Measurements from ENCODE around the gene SIRT3.

The SIRT3 gene

DNA sequence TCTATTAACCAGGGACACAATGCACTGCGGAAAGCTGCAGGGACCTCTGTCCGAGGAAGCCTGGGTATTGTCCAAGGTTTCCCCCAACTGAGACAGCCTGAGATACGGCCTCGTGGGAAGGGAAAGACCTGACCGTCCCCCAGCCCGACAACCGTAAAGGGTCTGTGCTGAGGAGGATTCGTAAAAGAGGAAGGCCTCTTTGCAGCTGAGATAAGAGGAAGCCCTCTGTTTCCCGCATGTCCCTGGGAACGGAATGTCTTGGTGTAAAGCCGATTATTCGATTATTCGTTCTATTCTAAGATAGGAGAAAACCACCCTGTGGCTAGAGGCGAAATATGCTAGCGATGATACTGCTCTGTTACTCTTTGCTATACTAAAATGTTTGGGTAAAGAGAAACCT lies 34.2 kb downstream of the SIRT3 start:
- TF ChIP-seq, protein P1, sequence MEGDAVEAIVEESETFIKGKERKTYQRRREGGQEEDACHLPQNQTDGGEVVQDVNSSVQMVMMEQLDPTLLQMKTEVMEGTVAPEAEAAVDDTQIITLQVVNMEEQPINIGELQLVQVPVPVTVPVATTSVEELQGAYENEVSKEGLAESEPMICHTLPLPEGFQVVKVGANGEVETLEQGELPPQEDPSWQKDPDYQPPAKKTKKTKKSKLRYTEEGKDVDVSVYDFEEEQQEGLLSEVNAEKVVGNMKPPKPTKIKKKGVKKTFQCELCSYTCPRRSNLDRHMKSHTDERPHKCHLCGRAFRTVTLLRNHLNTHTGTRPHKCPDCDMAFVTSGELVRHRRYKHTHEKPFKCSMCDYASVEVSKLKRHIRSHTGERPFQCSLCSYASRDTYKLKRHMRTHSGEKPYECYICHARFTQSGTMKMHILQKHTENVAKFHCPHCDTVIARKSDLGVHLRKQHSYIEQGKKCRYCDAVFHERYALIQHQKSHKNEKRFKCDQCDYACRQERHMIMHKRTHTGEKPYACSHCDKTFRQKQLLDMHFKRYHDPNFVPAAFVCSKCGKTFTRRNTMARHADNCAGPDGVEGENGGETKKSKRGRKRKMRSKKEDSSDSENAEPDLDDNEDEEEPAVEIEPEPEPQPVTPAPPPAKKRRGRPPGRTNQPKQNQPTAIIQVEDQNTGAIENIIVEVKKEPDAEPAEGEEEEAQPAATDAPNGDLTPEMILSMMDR (IDR thresholded peaks at IDR 0.05) = no peak
- Histone ChIP-seq H3K27ac (no peak overlapping the region), H3K4me3 (no peak overlapping the region)
- DNase-seq (ENCODE audit: low spot score) = peak; percentile 45

DNA sequence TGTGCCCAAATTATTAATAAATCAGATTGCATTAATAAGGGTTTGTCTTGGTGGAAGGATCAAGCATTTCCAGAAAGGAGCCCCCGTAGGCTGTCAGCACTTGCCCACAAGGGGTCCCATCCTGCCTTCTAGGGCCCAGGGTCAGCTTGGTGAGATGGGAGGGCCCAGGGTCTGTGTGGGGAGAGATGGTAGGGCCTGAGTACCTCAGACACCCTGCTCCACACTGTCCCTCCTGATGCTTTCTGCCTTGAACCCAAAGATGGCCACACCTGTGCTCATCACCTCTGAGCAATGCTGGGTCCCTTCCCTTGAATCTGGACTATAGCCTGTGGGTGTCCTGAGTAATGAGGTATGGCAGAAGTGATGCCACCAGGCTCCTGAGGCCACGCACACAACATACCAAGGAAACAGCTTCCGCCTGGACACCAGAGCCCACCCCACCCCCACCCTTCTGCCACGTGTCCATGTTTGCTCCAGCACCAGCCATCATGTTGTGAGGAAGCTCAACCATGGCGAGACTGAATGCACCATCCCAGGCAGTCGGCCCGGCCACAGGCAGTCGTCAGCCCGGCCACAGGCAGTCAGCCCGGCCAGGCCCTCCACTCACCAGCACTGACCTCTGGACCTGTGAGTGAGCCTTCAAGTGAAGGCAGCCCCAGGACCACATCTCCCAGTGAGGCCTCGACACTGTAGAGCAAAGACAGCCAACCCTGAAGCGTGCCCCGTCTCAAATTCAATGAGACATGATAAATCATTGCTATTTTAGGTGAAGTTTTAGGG lies 35.7 kb downstream of the SIRT3 start:
- no peak overlapping the region for H3K27ac ChIP-seq

DNA sequence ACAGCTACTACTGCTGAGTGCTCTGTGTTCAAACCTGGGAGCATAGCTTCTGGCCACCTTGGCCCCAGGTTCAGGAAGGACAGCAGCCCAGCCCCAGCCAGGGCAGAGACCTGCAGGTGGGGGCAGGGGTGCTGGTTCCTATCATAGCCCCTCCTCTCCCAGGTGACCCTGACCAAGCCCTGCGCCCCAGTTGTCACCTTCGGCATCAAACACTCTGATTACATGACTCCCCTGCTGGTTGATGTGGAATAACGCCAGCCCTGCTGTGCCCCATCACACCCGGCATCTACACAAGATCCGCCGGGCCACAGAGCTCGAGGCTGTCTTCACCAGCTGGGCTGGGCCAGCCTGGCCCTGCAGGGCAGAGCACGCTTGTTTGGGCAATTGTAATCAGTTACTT lies 36.4 kb downstream of the SIRT3 start:
- Histone ChIP-seq H3K4me3 (no peak overlapping the region), H3K27ac (no peak overlapping the region)
- DNase-seq (ENCODE audit: low spot score) = peak; percentile 65
- TF ChIP-seq, protein P1 (IDR thresholded peaks at IDR 0.05) = no peak

More for the DNA sequence above, 35.7 kb downstream of the SIRT3 start:
- no peak overlapping the region for H3K4me3 ChIP-seq
- peak; percentile 69 for DNase-seq (ENCODE audit: low spot score)
- TF ChIP-seq, protein P1 (IDR thresholded peaks at IDR 0.05) = no peak

DNA sequence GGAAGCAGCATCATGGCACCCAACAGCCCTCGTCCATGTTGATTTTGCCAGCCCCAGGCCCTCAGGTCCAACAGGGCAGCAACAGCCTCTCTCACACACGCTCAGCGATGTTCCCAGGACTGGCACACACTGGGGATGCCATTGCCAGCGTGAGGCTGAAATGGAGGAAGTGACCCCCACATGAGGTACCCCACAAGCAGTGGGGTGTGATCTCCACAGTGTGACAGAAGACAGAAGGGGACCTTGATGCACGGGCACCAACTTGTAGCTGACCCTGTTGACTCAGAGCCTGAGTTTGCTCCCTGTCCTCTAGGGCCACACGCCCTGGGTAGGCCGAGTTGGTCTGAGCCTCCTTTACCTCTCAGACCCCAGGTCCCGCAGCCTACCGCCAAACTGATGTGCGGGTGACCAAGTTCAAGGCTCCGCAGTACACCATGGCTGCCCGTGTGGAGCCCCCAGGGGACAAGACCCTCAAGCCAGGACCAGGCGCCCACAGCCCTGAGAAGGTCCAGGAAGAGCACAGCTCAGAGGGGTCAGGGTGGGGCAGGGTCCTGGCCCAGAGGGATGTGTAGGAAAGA lies 37.0 kb downstream of the SIRT3 start:
- TF ChIP-seq, protein P1 (IDR thresholded peaks at IDR 0.05) = no peak
- DNase-seq (ENCODE audit: low spot score) = peak; percentile 55
- no peak overlapping the region for H3K4me3 ChIP-seq
- H3K27ac ChIP-seq = no peak overlapping the region

DNA sequence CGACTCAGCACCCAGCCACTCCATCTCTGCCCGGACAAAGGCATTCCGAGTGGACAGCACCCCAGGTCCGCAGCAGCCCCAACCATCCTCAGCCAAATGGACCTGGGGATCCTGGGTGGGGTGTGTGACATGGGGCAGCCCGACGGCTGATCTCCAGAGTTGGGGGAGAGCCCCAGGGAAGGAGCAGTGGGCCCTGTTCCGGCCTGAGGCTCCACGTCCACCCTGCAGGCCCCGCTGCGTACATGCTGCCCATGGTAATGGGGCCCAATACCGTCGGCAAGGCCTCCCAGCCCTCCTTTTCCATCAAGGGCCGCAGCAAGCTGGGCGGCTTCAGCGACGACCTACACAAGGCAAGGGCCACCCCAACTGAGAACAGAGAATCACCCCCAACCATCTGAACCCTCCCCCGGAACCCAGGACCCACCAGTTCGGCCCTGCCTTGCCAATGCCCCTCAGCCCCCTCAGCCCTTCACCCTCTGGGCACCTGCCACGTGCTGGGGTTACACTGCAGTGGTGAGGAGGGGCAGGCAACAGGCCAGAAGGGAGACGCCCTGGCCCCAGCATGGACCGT lies 37.8 kb downstream of the SIRT3 start:
- Histone ChIP-seq H3K27ac (no peak overlapping the region), H3K4me3 (no peak overlapping the region)
- peak; percentile 67 for DNase-seq (ENCODE audit: low spot score)
- TF ChIP-seq, protein P1 (IDR thresholded peaks at IDR 0.05) = no peak

DNA sequence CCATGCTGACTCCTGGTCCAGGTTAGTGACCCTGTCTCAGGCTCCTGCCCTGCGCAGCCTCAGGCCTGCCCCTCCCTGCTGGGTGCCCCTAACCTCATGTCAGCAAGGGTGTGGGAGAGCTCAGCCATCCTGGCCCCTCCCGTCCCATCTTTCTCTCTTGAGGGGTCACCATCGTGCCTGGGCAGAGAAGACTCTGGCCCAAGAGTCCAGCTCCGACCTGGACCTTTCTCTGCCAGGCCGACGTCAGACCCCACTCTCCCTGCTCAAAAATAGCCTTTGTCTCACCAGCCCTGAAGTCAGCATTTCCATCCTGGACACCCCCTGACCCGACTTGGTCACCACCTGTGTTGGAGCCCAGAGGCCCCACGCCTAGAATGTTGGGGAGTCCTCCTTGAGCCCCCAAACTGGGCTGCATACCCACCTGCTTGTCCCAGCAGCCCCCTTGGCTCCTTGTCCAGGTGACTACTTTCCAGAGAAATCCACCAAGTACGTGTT lies 38.4 kb downstream of the SIRT3 start:
- H3K4me3 ChIP-seq = no peak overlapping the region
- no peak overlapping the region for H3K27ac ChIP-seq
- peak; percentile 66 for DNase-seq (ENCODE audit: low spot score)
- TF ChIP-seq, protein P1 (IDR thresholded peaks at IDR 0.05) = no peak
